ENCODE measurements around the gene PRPF40B. TPM values are rescaled to one million over a fixed set of nuclear protein-coding genes. Genes with fewer than 3 reads are reported as not detected.

PRPF40B gene
- total RNA-seq, 2 donors from 2014 or later = 13.9 to 31.1 TPM

DNA sequence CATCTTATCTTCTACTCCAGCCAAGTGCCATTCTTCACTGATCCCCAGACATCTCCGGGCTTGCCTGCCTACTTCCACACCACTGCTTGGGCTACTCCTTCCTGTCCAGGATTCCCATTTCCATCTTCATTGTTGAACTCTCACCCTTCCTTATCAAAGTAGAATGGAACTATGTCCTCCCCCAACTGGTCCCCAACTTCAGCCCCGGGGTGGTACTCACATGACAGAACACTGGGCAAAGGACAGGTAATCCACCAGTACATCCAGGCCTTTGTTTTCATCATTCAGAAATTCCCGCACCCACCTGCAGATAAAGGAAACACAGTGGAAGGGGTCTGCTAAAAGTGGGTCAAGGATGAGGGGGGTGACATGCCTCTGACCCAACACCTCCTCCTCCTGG lies 38.4 kb downstream of the PRPF40B start:
- Histone ChIP-seq H3K4me1 (replicated peaks) (no peaks in the 10 kb centered on the region), H3K4me3 (no peak overlapping the region)

DNA sequence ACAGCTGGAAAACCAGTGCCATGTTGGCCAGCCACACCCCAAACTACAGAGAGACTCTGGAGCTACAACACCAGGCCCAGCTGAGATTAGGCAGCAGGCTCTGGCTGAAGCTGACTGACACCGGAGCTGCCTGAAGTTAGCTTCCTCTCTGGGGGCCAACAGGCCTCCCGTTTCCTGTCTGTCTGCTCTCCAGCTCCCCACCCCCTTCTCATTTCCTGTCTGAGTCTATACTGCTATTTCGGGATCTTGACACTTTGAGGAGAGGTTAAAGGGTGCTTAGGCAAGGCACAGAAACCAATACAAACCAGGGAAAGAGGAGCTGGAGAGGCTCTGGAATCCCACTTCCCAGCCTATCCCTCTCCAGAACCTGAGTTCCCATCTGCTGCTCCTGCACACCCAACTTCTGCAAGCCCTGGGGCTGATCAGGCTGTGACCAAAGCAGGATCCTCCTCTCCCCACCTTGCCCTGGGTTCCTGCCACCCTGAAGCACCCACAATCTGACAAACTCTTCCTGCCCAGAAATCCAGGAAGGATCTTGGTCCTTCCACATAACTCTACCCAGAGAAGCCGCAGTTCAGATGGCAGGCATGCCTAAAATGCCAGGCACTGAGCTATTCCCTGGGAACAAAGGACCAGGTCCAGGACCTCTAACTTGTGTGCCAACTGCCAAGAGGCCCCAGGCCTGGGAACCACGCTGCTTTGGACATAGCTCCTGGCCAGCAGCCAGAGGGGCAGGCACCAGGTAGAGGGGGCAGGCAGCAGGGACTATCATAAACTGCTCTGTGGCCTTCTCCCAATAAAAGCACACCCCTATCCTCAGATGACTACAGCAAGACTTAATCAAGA lies 39.9 kb downstream of the PRPF40B start:
- DNase-seq (ENCODE audit: low spot score) = no peak
- Histone ChIP-seq H3K36me3 (no peaks in the 10 kb centered on the region), H3K9me3 (no peaks in the 10 kb centered on the region), H3K4me3 (no peak overlapping the region), H3K27ac (peak overlapping the region; percentile 36 to 40), H3K4me1 (replicated peaks) (no peaks in the 10 kb centered on the region), H3K27me3 (replicated peaks; ENCODE audit: insufficient read depth) (no peaks in the 10 kb centered on the region)
- 42% methylated on average over 5 of the region's 5 CpGs for WGBS
- TF ChIP-seq POLR2AphosphoS5 (IDR thresholded peaks at IDR 0.05) = peak; percentile 17
- TF ChIP-seq, protein P1, sequence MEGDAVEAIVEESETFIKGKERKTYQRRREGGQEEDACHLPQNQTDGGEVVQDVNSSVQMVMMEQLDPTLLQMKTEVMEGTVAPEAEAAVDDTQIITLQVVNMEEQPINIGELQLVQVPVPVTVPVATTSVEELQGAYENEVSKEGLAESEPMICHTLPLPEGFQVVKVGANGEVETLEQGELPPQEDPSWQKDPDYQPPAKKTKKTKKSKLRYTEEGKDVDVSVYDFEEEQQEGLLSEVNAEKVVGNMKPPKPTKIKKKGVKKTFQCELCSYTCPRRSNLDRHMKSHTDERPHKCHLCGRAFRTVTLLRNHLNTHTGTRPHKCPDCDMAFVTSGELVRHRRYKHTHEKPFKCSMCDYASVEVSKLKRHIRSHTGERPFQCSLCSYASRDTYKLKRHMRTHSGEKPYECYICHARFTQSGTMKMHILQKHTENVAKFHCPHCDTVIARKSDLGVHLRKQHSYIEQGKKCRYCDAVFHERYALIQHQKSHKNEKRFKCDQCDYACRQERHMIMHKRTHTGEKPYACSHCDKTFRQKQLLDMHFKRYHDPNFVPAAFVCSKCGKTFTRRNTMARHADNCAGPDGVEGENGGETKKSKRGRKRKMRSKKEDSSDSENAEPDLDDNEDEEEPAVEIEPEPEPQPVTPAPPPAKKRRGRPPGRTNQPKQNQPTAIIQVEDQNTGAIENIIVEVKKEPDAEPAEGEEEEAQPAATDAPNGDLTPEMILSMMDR (IDR thresholded peaks at IDR 0.05) = no peak
- intact Hi-C loops (cut with DNase I) = no loop called here

More for the DNA sequence above, 38.4 kb downstream of the PRPF40B start:
- no peaks in the 10 kb centered on the region for H3K36me3 ChIP-seq
- no peaks in the 10 kb centered on the region for H3K27me3 ChIP-seq (replicated peaks; ENCODE audit: insufficient read depth)
- H3K27ac ChIP-seq = no peak overlapping the region
- WGBS = 96% methylated on average over 3 of the region's 3 CpGs
- intact Hi-C loops (cut with DNase I) = no loop called here
- TF ChIP-seq POLR2A (IDR thresholded peaks at IDR 0.05) (no peak), POLR2AphosphoS5 (IDR thresholded peaks at IDR 0.05) (no peak)
- TF ChIP-seq, protein P1 (IDR thresholded peaks at IDR 0.05) = no peak
- H3K9me3 ChIP-seq = no peaks in the 10 kb centered on the region
- no peak for DNase-seq (ENCODE audit: low spot score)

DNA sequence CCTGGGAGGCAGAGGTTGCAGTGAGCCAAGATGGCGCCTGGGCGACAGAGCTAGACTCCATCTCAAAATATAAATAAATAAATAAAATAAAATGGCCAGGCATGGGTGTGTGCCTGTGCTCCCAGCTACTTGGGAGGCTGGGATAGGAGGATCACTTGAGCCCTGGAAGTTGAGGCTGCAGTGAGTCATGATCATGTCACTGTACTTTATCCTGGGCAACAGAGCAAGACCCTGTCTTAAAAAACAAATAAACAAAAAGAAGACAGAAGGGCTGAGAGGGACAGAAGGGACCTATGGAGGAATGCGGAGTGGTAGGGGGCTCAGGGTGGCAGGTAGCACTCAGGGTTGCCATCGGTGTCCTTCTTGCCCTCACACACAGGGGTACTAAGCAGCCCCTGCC lies 40.8 kb downstream of the PRPF40B start:
- Histone ChIP-seq H3K4me3 (no peak overlapping the region), H3K36me3 (no peaks in the 10 kb centered on the region), H3K9me3 (no peaks in the 10 kb centered on the region), H3K27ac (no peak overlapping the region), H3K27me3 (replicated peaks; ENCODE audit: insufficient read depth) (no peaks in the 10 kb centered on the region), H3K4me1 (replicated peaks) (no peaks in the 10 kb centered on the region)
- 97% methylated on average over 4 of the region's 4 CpGs for WGBS
- no peak for DNase-seq (ENCODE audit: low spot score)
- TF ChIP-seq, protein P1 (IDR thresholded peaks at IDR 0.05) = no peak
- TF ChIP-seq POLR2A (IDR thresholded peaks at IDR 0.05) (no peak), POLR2AphosphoS5 (IDR thresholded peaks at IDR 0.05) (no peak)
- intact Hi-C loops (cut with DNase I) = no loop called here

GRCh38 chr12:49664591-49665239 lies 41.4 kb downstream of the PRPF40B start:
- no peaks in the 10 kb centered on the region for H3K36me3 ChIP-seq
- intact Hi-C loops (cut with DNase I) = no loop called here
- H3K4me3 ChIP-seq = no peak overlapping the region
- 84% methylated on average over 4 of the region's 4 CpGs for WGBS
- H3K4me1 ChIP-seq (replicated peaks) = no peaks in the 10 kb centered on the region
- no peak for TF ChIP-seq POLR2AphosphoS5 (IDR thresholded peaks at IDR 0.05)
- no peak for TF ChIP-seq POLR2A (IDR thresholded peaks at IDR 0.05)
- TF ChIP-seq, protein P1 (IDR thresholded peaks at IDR 0.05) = no peak
- H3K9me3 ChIP-seq = no peaks in the 10 kb centered on the region
- H3K27me3 ChIP-seq (replicated peaks; ENCODE audit: insufficient read depth) = no peaks in the 10 kb centered on the region
- H3K27ac ChIP-seq = no peak overlapping the region
- DNase-seq (ENCODE audit: low spot score) = no peak
